HG02938 (cell line): Measurements from ENCODE around the gene AMZ1.
A peak's percentile ranks its signal among the peaks of the same experiment; 100 is the strongest.
"Not testable (repeated sequence)": the region's sequence is repeated elsewhere in the genome, so short reads cannot be mapped to it uniquely, and the experiment has no call there.

Experiments used
- ATAC-seq: cut with Tn5 transposase; IDR thresholded peaks from one replicate; pipeline ENCODE4 v1.9.1; 2021; ENCODE audit warnings: mild to moderate bottlenecking, moderate library complexity; ENCODE audit not compliant: unreplicated experiment

AMZ1 gene

DNA sequence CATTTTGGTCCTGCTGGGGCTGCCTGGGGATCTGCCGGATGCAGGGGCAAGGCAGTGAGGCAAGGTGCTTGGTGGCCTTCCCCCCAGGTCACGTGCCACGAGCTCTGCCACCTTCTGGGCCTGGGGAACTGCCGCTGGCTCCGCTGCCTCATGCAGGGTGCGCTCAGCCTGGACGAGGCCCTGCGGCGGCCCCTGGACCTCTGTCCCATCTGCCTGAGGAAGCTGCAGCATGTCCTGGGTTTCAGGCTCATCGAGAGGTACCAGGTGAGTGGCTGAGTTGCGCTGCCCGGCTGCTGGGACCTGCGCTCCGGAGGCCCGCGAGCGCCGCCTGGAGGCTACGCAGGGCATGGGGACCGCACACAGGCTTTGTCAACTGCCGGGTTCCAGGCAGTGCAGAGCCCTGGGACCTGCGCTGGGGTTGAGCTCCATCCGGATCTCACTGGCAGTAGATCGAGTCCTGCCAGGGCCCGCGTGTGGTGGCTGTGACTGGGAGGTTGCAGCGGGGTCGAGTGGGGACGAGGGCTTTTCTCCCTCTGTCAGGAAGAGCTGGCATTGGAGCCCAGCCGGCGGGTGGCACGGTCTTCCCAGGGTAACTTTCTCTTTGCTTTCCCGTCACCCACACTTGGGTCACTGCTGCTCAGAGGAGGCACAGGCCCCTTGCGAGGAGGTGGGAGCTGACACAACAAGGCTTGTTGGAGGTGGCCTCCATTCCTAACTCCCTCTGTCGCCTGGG is 21.7 kb downstream of the AMZ1 start:
- ATAC-seq: peak; percentile 72

- ATAC-seq: peak; percentile 49
Measured at GRCh38 chr7:2710286-2710655, 22.3 kb downstream of the AMZ1 start.

DNA sequence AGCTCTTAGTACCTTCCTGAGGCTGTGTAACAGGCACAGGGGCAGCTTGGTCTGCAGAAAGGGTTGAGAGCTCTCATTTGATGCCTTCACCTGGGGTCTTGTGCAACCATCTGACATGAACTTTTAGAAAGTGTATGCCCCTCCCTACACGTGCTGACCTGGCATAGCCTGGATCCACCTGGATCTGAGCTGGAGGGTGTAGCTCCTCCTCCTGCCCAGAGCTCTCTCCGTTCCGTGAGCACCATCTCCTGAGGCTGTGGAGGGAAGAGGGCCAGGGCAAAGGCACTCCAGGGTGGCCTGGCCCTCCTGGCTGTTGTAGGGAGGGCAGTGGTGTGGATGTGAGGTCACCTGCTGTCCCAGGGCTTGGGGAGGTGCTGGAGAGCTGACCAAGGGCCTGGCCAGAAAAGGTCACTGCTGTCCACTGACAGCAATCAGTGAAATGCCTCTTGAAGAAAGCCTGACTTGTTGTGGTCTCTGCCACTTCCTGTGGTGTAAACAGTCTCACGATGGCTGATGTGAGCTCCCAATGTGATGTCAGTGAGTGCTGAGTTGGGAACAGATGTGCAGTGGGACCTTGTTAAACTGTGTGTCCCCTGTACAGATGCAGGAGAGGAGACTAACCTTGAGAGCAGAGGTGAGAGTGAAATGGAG is 23.0 kb downstream of the AMZ1 start:
- ATAC-seq: no peak

GRCh38 chr7:2711895-2712675 is 24.1 kb downstream of the AMZ1 start:
- ATAC-seq: no peak

DNA sequence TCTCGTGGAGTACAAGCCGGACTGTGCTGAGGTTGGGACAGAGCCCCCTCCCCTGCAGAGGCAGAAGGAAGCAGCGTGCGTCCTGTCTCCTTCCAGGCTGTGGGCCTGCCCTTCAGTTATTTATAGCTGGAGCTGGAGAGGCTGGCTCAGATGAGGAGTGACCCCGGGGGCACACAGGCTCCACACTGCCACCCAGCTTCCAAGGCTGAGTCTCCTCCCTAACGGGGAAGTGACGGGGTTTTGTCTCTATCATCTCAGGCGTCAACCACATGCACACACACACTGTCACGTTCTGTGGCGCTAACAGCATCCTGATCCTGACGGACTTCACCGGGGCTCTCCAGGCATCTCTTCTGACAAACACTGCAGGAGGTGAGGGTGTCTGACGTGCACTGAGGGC is 25.4 kb downstream of the AMZ1 start:
- no peak for ATAC-seq

DNA sequence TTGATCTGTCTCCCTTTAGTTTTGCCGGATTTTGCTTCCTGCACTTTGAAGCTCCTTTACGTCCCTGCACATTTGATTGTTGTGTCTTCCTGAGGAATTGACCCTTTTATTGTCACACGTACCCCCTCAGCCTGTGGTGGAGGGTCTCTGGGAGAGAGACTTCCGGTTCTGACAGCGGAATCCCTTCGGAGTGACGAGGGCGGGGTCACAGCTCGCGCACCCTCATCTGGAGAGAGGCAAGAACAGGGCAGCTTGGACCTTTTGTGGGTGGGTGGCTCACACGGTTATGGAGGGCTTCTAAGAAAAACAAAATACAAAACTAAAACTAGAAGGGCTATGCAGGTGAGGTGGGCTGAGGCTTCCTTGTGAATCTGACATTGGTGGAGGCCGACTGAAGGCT is 26.0 kb downstream of the AMZ1 start:
- no peak for ATAC-seq

GRCh38 chr7:2714636-2715035 is 26.6 kb downstream of the AMZ1 start:
- no peak for ATAC-seq

DNA sequence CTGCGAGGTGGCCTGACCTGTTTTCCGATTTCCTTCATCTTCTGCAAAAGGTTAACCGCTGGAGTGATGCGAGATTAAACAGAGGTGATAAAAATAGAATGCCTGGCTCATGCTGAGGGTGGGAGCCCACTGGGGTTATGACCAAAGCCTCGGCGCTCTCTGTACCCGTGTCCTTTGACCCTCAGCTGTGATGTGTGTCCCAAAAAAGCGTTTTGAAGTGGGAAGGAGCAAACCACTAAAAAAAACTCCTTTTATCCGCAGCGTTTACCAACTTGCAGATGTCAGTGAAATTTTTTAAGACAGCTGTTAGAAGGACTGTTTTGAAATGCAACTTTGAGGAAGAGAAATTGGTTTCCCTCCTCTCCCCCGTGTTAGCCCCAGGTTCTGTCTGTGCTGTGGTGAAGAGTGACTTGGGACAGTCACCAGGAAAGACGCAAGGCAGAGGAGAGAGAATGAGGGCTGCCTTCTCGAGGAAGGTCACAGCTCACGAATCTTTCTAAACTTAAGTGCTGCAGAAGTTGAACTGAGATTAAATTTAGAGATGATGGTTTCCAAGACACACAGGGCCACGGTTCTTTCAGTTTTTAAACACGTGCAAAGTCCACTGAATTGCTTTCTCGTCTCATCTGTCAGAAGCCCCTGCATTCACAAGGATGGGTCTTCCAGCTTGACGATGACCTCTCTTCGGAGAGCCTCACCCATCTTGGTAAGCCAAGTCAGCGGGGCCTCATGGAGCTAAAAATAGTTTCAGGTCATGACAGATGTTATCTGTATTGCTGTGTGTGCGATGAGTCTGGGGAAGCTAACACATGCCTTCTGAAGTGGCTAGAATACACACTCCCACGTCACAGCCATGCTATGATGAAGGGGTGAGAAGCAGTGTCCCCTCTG is 27.6 kb downstream of the AMZ1 start:
- ATAC-seq: no peak

GRCh38 chr7:2716488-2716887 is 28.5 kb downstream of the AMZ1 start:
- no peak for ATAC-seq

- ATAC-seq: no peak
Measured at GRCh38 chr7:2716906-2717292, 28.9 kb downstream of the AMZ1 start.

- no peak for ATAC-seq
Measured at GRCh38 chr7:2717293-2718261, 29.6 kb downstream of the AMZ1 start.

- ATAC-seq: no peak
Measured at GRCh38 chr7:2718296-2718965, 30.4 kb downstream of the AMZ1 start.

DNA sequence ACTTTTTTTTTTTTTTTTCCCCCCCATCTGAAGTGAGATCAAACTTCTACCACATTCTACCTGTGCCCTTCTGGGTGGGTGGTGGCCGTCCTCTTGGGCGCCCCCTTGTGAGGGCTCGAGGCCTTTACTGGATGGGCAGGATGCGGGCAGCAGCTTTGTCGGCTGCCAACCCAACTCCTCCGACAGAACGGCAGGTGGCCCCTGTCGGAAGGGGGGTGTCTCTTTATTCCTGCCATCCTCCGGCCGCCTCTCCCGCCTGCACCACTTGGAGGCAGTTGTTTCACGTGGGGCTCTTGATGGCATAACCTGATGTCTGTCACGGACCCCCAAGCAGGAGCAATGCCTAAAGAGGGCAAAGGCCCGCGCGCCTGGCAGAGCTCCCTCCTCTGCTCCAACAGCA is 31.0 kb downstream of the AMZ1 start:
- ATAC-seq: no peak

- ATAC-seq: no peak
Measured at GRCh38 chr7:2720024-2720423, 32.0 kb downstream of the AMZ1 start.

- no peak for ATAC-seq
Measured at GRCh38 chr7:2721842-2722241, 33.8 kb downstream of the AMZ1 start.

DNA sequence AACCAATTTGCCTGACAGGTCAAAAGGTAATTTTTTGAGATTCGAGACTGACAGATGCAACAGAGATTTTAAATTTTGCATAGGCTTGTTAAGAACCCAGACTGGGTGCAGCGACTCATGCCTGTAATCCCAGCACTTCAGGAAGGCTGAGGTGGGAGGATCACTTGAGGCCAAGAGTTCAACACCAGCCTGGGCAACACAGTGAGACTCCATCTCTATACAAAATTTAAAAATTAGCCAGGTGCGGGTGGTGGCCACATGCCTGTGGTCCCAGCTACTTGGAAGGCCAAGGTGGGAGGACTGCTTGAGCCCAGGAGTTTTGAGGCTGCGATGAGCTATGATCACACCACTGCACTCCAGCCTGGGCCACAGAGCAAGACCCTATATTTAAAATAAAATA is 34.6 kb downstream of the AMZ1 start:
- ATAC-seq: no peak

GRCh38 chr7:2723138-2723850 is 35.3 kb downstream of the AMZ1 start:
- no peak for ATAC-seq

- ATAC-seq: not testable (repeated sequence)
Measured at GRCh38 chr7:2724036-2724435, 36.0 kb downstream of the AMZ1 start.
